Measurements from ENCODE around the gene TOMM40L.

- no peak for TF ChIP-seq CTCF (conservative IDR thresholded peaks at IDR 0.05; ENCODE audit: low read length)
- no peak for TF ChIP-seq EZH2phosphoT487 (IDR thresholded peaks at IDR 0.05; ENCODE audit: borderline replicate concordance, low read depth, low read length)
These were observed 39.4 kb downstream of the TOMM40L start for GRCh38 chr1:161265305-161265704.
